ENCODE data around the gene PXT1. TPM values are rescaled to one million over a fixed set of nuclear protein-coding genes. Genes with fewer than 3 reads are reported as not detected.

PXT1 gene
- total and polyA plus RNA-seq, 9 of the 15 experiments (the other 6 are each of a cell fraction or from before 2014, with no cell fraction given): 0.09 to 0.11 (median 0.10) TPM; not detected in 5

DNA sequence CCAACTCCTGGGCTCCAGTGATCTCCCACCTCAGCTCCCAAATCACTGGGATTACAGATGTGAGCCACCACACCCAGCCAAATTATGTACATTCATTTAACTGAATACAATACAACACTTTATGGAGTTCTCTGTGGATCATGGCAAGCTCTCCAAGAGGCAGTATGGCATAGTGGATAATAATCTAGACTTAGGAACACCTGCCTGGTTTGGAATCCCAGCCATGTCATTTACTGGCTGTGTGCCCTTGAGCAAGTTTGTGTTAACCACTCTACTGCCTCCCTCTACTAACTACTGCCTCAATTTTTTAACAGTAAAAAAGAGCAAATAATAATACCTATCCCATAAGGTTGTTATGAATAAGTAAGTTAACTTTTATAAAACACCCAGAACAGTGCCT, 53.3 kb downstream of the PXT1 start:
- in situ Hi-C loops (cut with MboI) (no loop called here), intact Hi-C loops (cut with micrococcal nuclease) (no loop called here)
- Histone ChIP-seq H2AFZ (ENCODE audit: low read depth, low read length) (no peak overlapping the region), H3K4me2 (ENCODE audit: insufficient read depth, low read length) (no peak overlapping the region), H3K9me1 (ENCODE audit: control insufficient read depth, insufficient read depth, low read length) (no peaks in the 10 kb centered on the region), H3K9ac (ENCODE audit: insufficient read depth in 1 of 2, low read depth in 2 of 2, low read length in 2 of 2) (no peak overlapping the region), H3K27me3 (ENCODE audit: control insufficient read depth in 2 of 2, insufficient read depth in 2 of 2, low read length in 2 of 2) (peaks cover 46 to 54% of the 10 kb centered on the region in 2 experiments), H3K79me2 (ENCODE audit: control insufficient read depth, insufficient read depth, low read length) (no peaks in the 10 kb centered on the region), H3K27ac (ENCODE audit: extremely low read depth, low read depth, low read length) (no peak overlapping the region), H3K4me1 (replicated peaks in 1 of 2; ENCODE audit: control insufficient read depth in 2 of 2, insufficient read depth in 2 of 2, low read length in 2 of 2) (peaks cover 0 to 17% of the 10 kb centered on the region in 2 experiments; a peak in 2 of 5 replicates), H3K4me3 (no peak overlapping the region), H3K36me3 (ENCODE audit: control insufficient read depth, insufficient read depth, low read length) (no peaks in the 10 kb centered on the region), H3K9me3 (replicated peaks; ENCODE audit: control insufficient read depth, insufficient read depth, low read depth, low read length) (peaks cover 8% of the 10 kb centered on the region; the same call in 1 of the 2 replicates), H4K20me1 (replicated peaks; ENCODE audit: control insufficient read depth, insufficient read depth, low read length) (no peaks in the 10 kb centered on the region)
- ATAC-seq: no peak
- no peak for FAIRE-seq
- no peak for DNase-seq (ENCODE audit: extremely low read depth in 1 of 4, low spot score in 3 of 4)
- CTCF ChIA-PET (ENCODE audit: low intra/inter-chr PET ratio): no interaction called here
- POLR2A ChIA-PET: no interaction called here
- BruUV-seq (replicated peaks): no TSS peak
- TF ChIP-seq, protein P1, sequence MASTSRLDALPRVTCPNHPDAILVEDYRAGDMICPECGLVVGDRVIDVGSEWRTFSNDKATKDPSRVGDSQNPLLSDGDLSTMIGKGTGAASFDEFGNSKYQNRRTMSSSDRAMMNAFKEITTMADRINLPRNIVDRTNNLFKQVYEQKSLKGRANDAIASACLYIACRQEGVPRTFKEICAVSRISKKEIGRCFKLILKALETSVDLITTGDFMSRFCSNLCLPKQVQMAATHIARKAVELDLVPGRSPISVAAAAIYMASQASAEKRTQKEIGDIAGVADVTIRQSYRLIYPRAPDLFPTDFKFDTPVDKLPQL (IDR thresholded peaks at IDR 0.05; ENCODE audit: extremely low read depth, insufficient read length): no peak
- TF ChIP-seq POLR3G (IDR thresholded peaks at IDR 0.05; ENCODE audit: extremely low read depth, insufficient read length, insufficient replicate concordance): no peak
- TF ChIP-seq, protein P2, sequence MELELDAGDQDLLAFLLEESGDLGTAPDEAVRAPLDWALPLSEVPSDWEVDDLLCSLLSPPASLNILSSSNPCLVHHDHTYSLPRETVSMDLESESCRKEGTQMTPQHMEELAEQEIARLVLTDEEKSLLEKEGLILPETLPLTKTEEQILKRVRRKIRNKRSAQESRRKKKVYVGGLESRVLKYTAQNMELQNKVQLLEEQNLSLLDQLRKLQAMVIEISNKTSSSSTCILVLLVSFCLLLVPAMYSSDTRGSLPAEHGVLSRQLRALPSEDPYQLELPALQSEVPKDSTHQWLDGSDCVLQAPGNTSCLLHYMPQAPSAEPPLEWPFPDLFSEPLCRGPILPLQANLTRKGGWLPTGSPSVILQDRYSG (tag; conservative IDR thresholded peaks at IDR 0.05; ENCODE audit: low read depth): no peak
- no peak for TF ChIP-seq GATAD2B (IDR thresholded peaks at IDR 0.05; ENCODE audit: borderline replicate concordance)
- TF ChIP-seq NFIX (CRISPR knock-in tag; IDR thresholded peaks at IDR 0.05; ENCODE audit: low read depth): no peak
- TF ChIP-seq ILF3 (IDR thresholded peaks at IDR 0.05; ENCODE audit: borderline replicate concordance): no peak
- TF ChIP-seq, protein P3, sequence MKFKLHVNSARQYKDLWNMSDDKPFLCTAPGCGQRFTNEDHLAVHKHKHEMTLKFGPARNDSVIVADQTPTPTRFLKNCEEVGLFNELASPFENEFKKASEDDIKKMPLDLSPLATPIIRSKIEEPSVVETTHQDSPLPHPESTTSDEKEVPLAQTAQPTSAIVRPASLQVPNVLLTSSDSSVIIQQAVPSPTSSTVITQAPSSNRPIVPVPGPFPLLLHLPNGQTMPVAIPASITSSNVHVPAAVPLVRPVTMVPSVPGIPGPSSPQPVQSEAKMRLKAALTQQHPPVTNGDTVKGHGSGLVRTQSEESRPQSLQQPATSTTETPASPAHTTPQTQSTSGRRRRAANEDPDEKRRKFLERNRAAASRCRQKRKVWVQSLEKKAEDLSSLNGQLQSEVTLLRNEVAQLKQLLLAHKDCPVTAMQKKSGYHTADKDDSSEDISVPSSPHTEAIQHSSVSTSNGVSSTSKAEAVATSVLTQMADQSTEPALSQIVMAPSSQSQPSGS (CRISPR knock-in tag; IDR thresholded peaks at IDR 0.05): no peak
- no peak for TF ChIP-seq KAT8 (IDR thresholded peaks at IDR 0.05; ENCODE audit: low read depth)
- TF ChIP-seq ZNF586 (CRISPR knock-in tag; conservative IDR thresholded peaks at IDR 0.05): no peak
- TF ChIP-seq, protein P4, sequence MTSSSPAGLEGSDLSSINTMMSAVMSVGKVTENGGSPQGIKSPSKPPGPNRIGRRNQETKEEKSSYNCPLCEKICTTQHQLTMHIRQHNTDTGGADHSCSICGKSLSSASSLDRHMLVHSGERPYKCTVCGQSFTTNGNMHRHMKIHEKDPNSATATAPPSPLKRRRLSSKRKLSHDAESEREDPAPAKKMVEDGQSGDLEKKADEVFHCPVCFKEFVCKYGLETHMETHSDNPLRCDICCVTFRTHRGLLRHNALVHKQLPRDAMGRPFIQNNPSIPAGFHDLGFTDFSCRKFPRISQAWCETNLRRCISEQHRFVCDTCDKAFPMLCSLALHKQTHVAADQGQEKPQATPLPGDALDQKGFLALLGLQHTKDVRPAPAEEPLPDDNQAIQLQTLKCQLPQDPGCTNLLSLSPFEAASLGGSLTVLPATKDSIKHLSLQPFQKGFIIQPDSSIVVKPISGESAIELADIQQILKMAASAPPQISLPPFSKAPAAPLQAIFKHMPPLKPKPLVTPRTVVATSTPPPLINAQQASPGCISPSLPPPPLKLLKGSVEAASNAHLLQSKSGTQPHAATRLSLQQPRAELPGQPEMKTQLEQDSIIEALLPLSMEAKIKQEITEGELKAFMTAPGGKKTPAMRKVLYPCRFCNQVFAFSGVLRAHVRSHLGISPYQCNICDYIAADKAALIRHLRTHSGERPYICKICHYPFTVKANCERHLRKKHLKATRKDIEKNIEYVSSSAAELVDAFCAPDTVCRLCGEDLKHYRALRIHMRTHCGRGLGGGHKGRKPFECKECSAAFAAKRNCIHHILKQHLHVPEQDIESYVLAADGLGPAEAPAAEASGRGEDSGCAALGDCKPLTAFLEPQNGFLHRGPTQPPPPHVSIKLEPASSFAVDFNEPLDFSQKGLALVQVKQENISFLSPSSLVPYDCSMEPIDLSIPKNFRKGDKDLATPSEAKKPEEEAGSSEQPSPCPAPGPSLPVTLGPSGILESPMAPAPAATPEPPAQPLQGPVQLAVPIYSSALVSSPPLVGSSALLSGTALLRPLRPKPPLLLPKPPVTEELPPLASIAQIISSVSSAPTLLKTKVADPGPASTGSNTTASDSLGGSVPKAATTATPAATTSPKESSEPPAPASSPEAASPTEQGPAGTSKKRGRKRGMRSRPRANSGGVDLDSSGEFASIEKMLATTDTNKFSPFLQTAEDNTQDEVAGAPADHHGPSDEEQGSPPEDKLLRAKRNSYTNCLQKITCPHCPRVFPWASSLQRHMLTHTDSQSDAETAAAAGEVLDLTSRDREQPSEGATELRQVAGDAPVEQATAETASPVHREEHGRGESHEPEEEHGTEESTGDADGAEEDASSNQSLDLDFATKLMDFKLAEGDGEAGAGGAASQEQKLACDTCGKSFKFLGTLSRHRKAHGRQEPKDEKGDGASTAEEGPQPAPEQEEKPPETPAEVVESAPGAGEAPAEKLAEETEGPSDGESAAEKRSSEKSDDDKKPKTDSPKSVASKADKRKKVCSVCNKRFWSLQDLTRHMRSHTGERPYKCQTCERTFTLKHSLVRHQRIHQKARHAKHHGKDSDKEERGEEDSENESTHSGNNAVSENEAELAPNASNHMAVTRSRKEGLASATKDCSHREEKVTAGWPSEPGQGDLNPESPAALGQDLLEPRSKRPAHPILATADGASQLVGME (CRISPR knock-in tag; IDR thresholded peaks at IDR 0.05): no peak
- TF ChIP-seq ZNF347 (CRISPR knock-in tag; IDR thresholded peaks at IDR 0.05; ENCODE audit: low read depth): no peak
